Karpas-422 (cell line): ENCODE data around the gene UGT1A5. TPM values are rescaled to one million over a fixed set of nuclear protein-coding genes. Genes with fewer than 3 reads are reported as not detected.
"Not testable (repeated sequence)": the region's sequence is repeated elsewhere in the genome, so short reads cannot be mapped to it uniquely, and the experiment has no call there.

Experiments used
- DNase-seq: peaks from one replicate; pipeline ENCODE4 v3.0.0-alpha.2; 2015
- H2AFZ ChIP-seq: fragments of 200-600 bp; sonication (generic); 2 replicates; pipeline ENCODE4 v1.6.1; 2014; ENCODE audit warnings: antibody characterized with exemption, low read length, mixed read lengths
- H3K27ac ChIP-seq: fragments of 200-600 bp; sonication (generic); 2 replicates; pipeline ENCODE4 v1.5.1; 2014; ENCODE audit warnings: mild to moderate bottlenecking, low read length, moderate library complexity
- H3K27me3 ChIP-seq: fragments of 200-600 bp; sonication (generic); 2 replicates; pipeline ENCODE4 v1.6.1; 2014; ENCODE audit warnings: low read length, mixed read lengths
- H3K36me3 ChIP-seq: fragments of 200-600 bp; sonication (generic); 2 replicates; pipeline ENCODE4 v1.6.1; 2014; ENCODE audit warnings: low read length, mixed read lengths; ENCODE audit not compliant: insufficient read depth
- H3K4me1 ChIP-seq: fragments of 200-600 bp; sonication (generic); 2 replicates; pipeline ENCODE4 v1.6.1; 2014; ENCODE audit warnings: mild to moderate bottlenecking, low read length, mixed read lengths
- H3K4me2 ChIP-seq: fragments of 200-600 bp; sonication (generic); 2 replicates; pipeline ENCODE4 v1.6.1; 2014; ENCODE audit warnings: low read length, low read depth, mild to moderate bottlenecking; ENCODE audit not compliant: poor library complexity, severe bottlenecking
- H3K4me3 ChIP-seq: fragments of 200-600 bp; sonication (generic); 2 replicates; pipeline ENCODE4 v1.5.1; 2014; ENCODE audit warnings: mild to moderate bottlenecking, antibody characterized with exemption, low read length, mixed read lengths
- H3K79me2 ChIP-seq: fragments of 200-600 bp; sonication (generic); 2 replicates; pipeline ENCODE4 v1.6.1; 2014; ENCODE audit warnings: mild to moderate bottlenecking, low read length, mixed read lengths
- H3K9ac ChIP-seq: fragments of 200-600 bp; sonication (generic); 2 replicates; pipeline ENCODE4 v1.6.0; 2014; ENCODE audit warnings: low read length
- H3K9me2 ChIP-seq: fragments of 200-600 bp; sonication (generic), shearing (Covaris generic); replicated peaks from 2 replicates; pipeline ENCODE4 v1.6.0; 2014; ENCODE audit warnings: mild to moderate bottlenecking, low read length, moderate library complexity; ENCODE audit not compliant: insufficient read depth
- H3K9me3 ChIP-seq: fragments of 300-700, 200-600 bp; sonication (generic); 2 replicates; pipeline ENCODE4 v1.6.1; 2014; ENCODE audit warnings: low read length, mixed read lengths
- H4K20me1 ChIP-seq: fragments of 200-600 bp; sonication (generic); 2 replicates; pipeline ENCODE4 v1.6.1; 2014; ENCODE audit warnings: mild to moderate bottlenecking, antibody characterized with exemption, low read length, low read depth; ENCODE audit not compliant: insufficient read depth
- total RNA-seq: library from RNA; depleted of rRNA; stranded (reverse); fragments of >200 nt; shearing (Covaris generic); gene quantifications from 2 replicates; pipeline ENCODE4 v1.2.3, GENCODE V29; 2014; ENCODE audit warnings: low replicate concordance

The UGT1A5 gene
- total RNA-seq, 1 experiment from 2014 or later, result not detected

GRCh38 chr2:233745838-233746237 is 33.1 kb downstream of the UGT1A5 start:
- H3K9me3 ChIP-seq, H4K20me1 ChIP-seq, H3K4me1 ChIP-seq, H3K79me2 ChIP-seq, H3K9ac ChIP-seq, H3K27ac ChIP-seq, H3K4me3 ChIP-seq, DNase-seq, H2AFZ ChIP-seq, H3K4me2 ChIP-seq, H3K27me3 ChIP-seq, H3K36me3 ChIP-seq, H3K9me2 ChIP-seq: not testable (repeated sequence)

DNA sequence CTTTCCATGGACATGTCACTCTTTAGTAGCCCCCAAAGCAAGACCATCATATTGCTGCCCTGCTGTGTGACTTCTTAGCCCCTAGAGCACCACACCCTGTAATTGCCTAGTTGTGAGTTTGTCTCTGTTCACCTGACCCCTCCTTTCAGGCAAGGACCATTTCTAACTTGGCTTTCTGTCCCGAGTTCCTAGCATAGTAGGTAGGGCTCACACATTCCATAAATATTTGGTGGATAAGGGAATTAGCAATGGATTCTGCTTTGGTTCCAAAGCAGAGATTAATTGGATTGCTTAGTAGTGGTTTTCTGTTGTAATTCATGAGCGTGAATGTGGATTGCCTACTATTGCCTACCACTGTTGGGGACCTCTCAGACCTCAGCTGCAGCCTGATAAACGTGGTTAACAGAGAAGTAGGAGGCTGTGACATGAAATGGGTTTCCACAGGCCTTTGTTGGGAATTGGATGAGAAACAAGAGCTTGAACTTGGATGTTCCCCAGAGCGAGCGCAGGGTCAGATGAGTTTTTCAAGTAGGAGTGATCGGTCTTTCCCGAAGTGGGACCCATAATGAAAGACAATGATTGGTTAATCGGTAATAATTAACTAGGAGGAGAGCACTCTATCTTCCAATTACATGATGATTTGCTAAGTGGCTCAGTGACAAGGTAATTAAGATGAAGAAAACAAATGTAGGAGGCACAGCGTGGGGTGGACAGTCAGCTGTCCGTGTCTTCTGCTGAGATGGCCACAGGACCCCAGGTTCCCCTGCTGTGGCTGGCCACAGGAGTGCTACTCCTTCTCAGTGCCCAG is 34.0 kb downstream of the UGT1A5 start:
- no peak for DNase-seq
- no peaks in the 10 kb centered on the region for H4K20me1 ChIP-seq
- H3K9ac ChIP-seq, result no peak overlapping the region
- no peak overlapping the region for H2AFZ ChIP-seq
- H3K4me3 ChIP-seq, result no peak overlapping the region
- no peak overlapping the region for H3K27ac ChIP-seq
- no peaks in the 10 kb centered on the region for H3K9me3 ChIP-seq
- H3K9me2 ChIP-seq, result no peaks in the 10 kb centered on the region
- H3K4me2 ChIP-seq, result no peak overlapping the region
- no peaks in the 10 kb centered on the region for H3K36me3 ChIP-seq
- H3K27me3 ChIP-seq, result no peaks in the 10 kb centered on the region
- no peaks in the 10 kb centered on the region for H3K79me2 ChIP-seq
- H3K4me1 ChIP-seq, result no peaks in the 10 kb centered on the region

DNA sequence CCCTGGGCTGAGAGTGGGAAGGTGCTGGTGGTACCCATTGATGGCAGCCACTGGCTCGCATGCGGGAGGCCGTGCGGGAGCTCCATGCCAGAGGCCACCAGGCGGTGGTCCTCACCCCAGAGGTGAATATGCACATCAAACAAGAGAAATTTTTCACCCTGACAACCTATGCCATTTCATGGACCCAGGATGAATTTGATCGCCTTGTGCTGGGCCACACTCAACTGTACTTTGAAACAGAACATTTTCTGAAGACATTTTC is 34.5 kb downstream of the UGT1A5 start:
- Histone ChIP-seq H4K20me1 (no peaks in the 10 kb centered on the region), H3K4me2 (no peak overlapping the region), H3K9me2 (no peaks in the 10 kb centered on the region), H3K36me3 (no peaks in the 10 kb centered on the region), H3K9me3 (no peaks in the 10 kb centered on the region), H3K9ac (no peak overlapping the region), H3K4me1 (no peaks in the 10 kb centered on the region), H2AFZ (no peak overlapping the region), H3K27ac (no peak overlapping the region), H3K4me3 (no peak overlapping the region), H3K27me3 (no peaks in the 10 kb centered on the region), H3K79me2 (no peaks in the 10 kb centered on the region)
- no peak for DNase-seq

GRCh38 chr2:233750689-233751088 is 38.0 kb downstream of the UGT1A5 start:
- not testable (repeated sequence) for H3K36me3 ChIP-seq, H3K4me1 ChIP-seq, H3K27ac ChIP-seq, H3K27me3 ChIP-seq, H3K9me3 ChIP-seq, H3K9ac ChIP-seq, H3K79me2 ChIP-seq, H3K9me2 ChIP-seq, H2AFZ ChIP-seq, H3K4me2 ChIP-seq, H4K20me1 ChIP-seq, DNase-seq, H3K4me3 ChIP-seq

DNA sequence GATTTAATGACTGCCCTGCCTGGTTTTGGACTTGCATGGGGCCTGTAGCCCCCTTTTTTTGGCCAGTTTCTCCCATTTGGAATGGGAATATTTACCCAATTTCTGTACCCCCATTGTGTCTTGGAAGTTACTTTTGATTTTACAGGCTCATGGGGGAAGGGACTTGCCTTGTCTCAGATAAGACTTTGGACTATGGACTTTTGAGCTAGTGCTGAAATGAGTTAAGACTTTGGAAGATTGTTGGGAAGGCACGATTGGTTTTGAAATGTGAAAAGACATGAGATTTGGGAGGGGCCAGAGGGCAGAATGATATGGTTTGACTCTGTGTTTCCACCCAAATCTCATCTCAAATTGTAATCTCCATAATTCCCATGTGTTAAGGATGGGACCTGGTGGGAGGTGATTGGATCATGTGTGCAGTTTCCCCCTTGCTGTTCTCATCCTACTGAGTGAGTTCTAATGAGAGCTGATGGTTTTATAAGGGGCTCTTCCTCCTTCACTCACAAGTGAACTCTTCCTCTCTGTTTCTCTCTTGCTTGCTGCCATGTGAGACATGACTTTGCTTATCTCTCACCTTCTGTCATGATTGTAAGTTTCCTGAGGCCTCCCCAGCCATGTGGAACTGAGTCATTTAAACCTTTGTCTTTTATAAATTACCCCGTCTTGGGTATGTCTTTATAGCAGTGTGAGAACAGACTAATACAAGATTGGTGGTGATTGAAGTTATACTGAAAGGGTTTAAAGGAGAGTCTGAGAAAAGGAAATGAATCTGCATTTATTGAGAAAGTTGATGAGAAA is 38.7 kb downstream of the UGT1A5 start:
- not testable (repeated sequence) for H3K4me3 ChIP-seq, H3K36me3 ChIP-seq, H3K9ac ChIP-seq, H3K9me3 ChIP-seq, H3K9me2 ChIP-seq, H3K79me2 ChIP-seq, H2AFZ ChIP-seq, H3K4me1 ChIP-seq, H3K27me3 ChIP-seq, H3K4me2 ChIP-seq, H4K20me1 ChIP-seq, H3K27ac ChIP-seq, DNase-seq

DNA sequence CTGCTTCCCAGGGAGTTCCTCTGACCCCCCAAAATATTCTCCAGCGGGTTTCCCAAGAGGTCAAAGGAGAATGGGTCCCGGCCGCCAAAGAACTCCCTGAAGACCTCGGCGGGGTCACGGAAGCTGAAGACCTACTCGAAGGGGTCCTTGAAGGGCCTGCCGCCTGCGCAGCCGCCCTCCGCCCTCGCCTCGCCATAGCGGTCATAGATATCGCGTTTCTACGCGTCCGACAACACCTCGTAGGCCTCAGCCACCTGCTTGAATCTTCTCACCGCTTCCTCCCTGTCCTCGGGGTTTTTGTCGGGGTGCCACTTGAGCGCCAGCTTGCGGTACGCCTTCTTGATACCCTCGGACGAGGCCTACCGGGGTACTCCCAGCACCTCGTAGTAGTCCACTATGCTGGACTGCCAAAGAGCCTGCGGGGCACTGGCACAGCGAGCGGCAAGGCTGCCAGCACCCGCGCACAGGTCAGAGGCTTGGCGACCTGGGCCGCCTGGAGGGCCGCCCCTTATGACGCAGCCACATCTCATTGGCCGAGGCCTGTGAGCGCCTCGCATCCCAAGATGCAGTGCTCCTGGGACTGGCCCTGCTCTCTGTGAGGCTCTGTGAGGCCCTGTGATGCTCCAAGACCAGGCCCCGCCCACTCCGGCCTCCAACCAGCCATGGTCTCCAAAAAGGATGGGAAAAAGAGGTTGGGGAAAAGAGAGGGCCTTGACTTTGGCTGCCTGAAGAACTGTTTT is 42.3 kb downstream of the UGT1A5 start:
- Histone ChIP-seq H3K4me3 (no peak overlapping the region), H2AFZ (no peak overlapping the region), H3K9me3 (no peaks in the 10 kb centered on the region; the same call in 1 of the 2 replicates), H3K4me1 (no peaks in the 10 kb centered on the region; the same call in 1 of the 2 replicates), H3K9ac (no peak overlapping the region), H4K20me1 (no peaks in the 10 kb centered on the region), H3K36me3 (no peaks in the 10 kb centered on the region), H3K27ac (no peak overlapping the region), H3K79me2 (no peaks in the 10 kb centered on the region), H3K9me2 (no peaks in the 10 kb centered on the region), H3K4me2 (no peak overlapping the region), H3K27me3 (peaks cover 2% of the 10 kb centered on the region; the same call in 1 of the 2 replicates)
- DNase-seq, result no peak

GRCh38 chr2:233756429-233757081 is 43.8 kb downstream of the UGT1A5 start:
- Histone ChIP-seq H4K20me1 (no peaks in the 10 kb centered on the region), H3K9me3 (no peaks in the 10 kb centered on the region; the same call in 1 of the 2 replicates), H3K9ac (no peak overlapping the region), H3K27ac (no peak overlapping the region), H3K4me3 (no peak overlapping the region), H3K27me3 (peaks cover 2% of the 10 kb centered on the region; the same call in 1 of the 2 replicates), H3K9me2 (no peaks in the 10 kb centered on the region), H2AFZ (no peak overlapping the region), H3K79me2 (no peaks in the 10 kb centered on the region), H3K4me2 (no peak overlapping the region), H3K4me1 (no peaks in the 10 kb centered on the region; the same call in 1 of the 2 replicates), H3K36me3 (no peaks in the 10 kb centered on the region)
- DNase-seq, result no peak

DNA sequence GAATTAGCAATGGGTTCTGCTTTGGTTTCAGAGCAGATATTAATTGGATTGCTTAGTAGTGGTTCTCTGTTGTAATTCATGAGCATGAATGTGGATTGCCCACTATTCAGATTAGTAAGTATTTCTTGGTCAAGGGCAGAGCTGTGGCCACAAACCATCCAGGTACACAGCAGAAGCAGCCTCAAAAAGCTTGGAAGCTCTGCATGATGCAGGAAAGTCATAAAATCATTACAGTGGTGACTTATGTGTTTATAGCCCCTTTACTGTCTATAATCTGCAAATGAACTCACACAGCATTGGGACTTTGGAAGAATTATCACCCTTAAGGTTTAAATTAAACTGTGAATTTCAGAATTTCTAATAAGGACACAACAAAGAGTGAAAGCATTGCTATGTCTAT is 45.4 kb downstream of the UGT1A5 start:
- peaks cover 2% of the 10 kb centered on the region; the same call in 1 of the 2 replicates for H3K27me3 ChIP-seq
- no peaks in the 10 kb centered on the region for H3K9me2 ChIP-seq
- no peak for DNase-seq
- H3K4me3 ChIP-seq, result no peak overlapping the region
- no peaks in the 10 kb centered on the region for H4K20me1 ChIP-seq
- no peak overlapping the region for H2AFZ ChIP-seq
- H3K79me2 ChIP-seq, result no peaks in the 10 kb centered on the region
- H3K9ac ChIP-seq, result no peak overlapping the region
- H3K4me1 ChIP-seq, result no peaks in the 10 kb centered on the region; the same call in 1 of the 2 replicates
- H3K36me3 ChIP-seq, result no peaks in the 10 kb centered on the region
- no peak overlapping the region for H3K27ac ChIP-seq
- no peak overlapping the region for H3K4me2 ChIP-seq
- no peaks in the 10 kb centered on the region; the same call in 1 of the 2 replicates for H3K9me3 ChIP-seq
